Gastroesophageal sphincter (tissue), 3 donors: ENCODE measurements around the gene ADGRL2.

Experiments
- CTCF ChIP-seq, 4 experiments: fragments of 200-600 bp in 2 of 4; fragments of 450-650 bp in 2 of 4; sonication (generic) in 1 of 4; IDR thresholded peaks; one replicate each; pipeline ENCODE4 v1.5.1; 2017 to 2019; ENCODE audit warnings: antibody characterized with exemption in 4 of 4, mild to moderate bottlenecking in 2 of 4, moderate library complexity in 2 of 4
- POLR2A ChIP-seq, 2 donors: fragments of 450-650 bp; IDR thresholded peaks; one replicate each; pipeline ENCODE4 v1.6.1; 2017; ENCODE audit warnings: antibody characterized with exemption in 2 of 2, mild to moderate bottlenecking in 2 of 2, moderate library complexity in 1 of 2
- POLR2AphosphoS5 ChIP-seq: sonication (generic); formaldehyde crosslinking; IDR thresholded peaks from one replicate; pipeline ENCODE4 v1.6.1; 2017; ENCODE audit warnings: antibody characterized with exemption

GRCh38 chr1:81781749-81782148, 19.0 kb upstream of the ADGRL2 start:
- TF ChIP-seq POLR2A (IDR thresholded peaks at IDR 0.05) (no peak), CTCF (IDR thresholded peaks at IDR 0.05) (no peak), POLR2AphosphoS5 (no peak)
